Panc1 (cell line): Measurements from ENCODE around the gene NOL4L.

ENCODE experiments used
- CTCF ChIP-seq: fragments of 450-650 bp; IDR thresholded peaks from 2 replicates; pipeline ENCODE4 v1.5.1; 2017; ENCODE audit warnings: mild to moderate bottlenecking
- POLR2AphosphoS5 ChIP-seq: IDR thresholded peaks from 2 replicates; pipeline ENCODE4 v1.6.1; 2012; ENCODE audit warnings: mild to moderate bottlenecking, low read depth, low read length, moderate library complexity
- REST ChIP-seq, 2 experiments: IDR thresholded peaks; 2 replicates each; pipeline ENCODE4 v1.6.1; 2011 to 2012; ENCODE audit warnings: low read depth in 2 of 2, control low read depth in 1 of 2, low read length in 1 of 2, mild to moderate bottlenecking in 1 of 2, moderate library complexity in 1 of 2; ENCODE audit not compliant: insufficient read depth in 1 of 2
- SIN3A ChIP-seq: IDR thresholded peaks from 2 replicates; pipeline ENCODE4 v1.6.1; 2012; ENCODE audit warnings: low read depth, mild to moderate bottlenecking, low read length, moderate library complexity, borderline replicate concordance; ENCODE audit not compliant: insufficient read depth
- TCF7L2 ChIP-seq: IDR thresholded peaks from 2 replicates; pipeline ENCODE4 v1.6.1; 2011; ENCODE audit warnings: mild to moderate bottlenecking, low read depth, low read length, inconsistent platforms

GRCh38 chr20:32487381-32487780, 97.8 kb downstream of the NOL4L start:
- TF ChIP-seq CTCF (no peak), POLR2AphosphoS5 (no peak), REST (IDR thresholded peaks at IDR 0.05; ENCODE audit: insufficient read depth in 1 of 2, low read depth in 2 of 2, low read length in 1 of 2) (no peak), TCF7L2 (no peak), SIN3A (no peak)
